HG02970 (cell line): ENCODE data around the gene FKBP5.
"Not testable (repeated sequence)": the region's sequence is repeated elsewhere in the genome, so short reads cannot be mapped to it uniquely, and the experiment has no call there.

Experiments
- ATAC-seq: cut with Tn5 transposase; IDR thresholded peaks from one replicate; pipeline ENCODE4 v1.9.1; 2021; ENCODE audit warnings: mild to moderate bottlenecking, moderate library complexity, moderate number of reproducible peaks; ENCODE audit not compliant: unreplicated experiment, low FRiP score

FKBP5 gene

GRCh38 chr6:35629876-35630378 is 58.8 kb downstream of the FKBP5 start:
- ATAC-seq = no peak

GRCh38 chr6:35626401-35626800 is 62.3 kb downstream of the FKBP5 start:
- no peak for ATAC-seq

GRCh38 chr6:35624341-35625070 is 64.2 kb downstream of the FKBP5 start:
- ATAC-seq = no peak

GRCh38 chr6:35622283-35622682 is 66.4 kb downstream of the FKBP5 start:
- ATAC-seq = no peak

GRCh38 chr6:35620706-35621105 is 68.0 kb downstream of the FKBP5 start:
- ATAC-seq = no peak

- no peak for ATAC-seq
Observed at GRCh38 chr6:35613762-35614161, 75.0 kb downstream of the FKBP5 start.

- no peak for ATAC-seq
Observed at GRCh38 chr6:35611240-35611639, 77.5 kb downstream of the FKBP5 start.

GRCh38 chr6:35610830-35611229 is 77.9 kb downstream of the FKBP5 start:
- ATAC-seq = no peak

- ATAC-seq = no peak
Observed at GRCh38 chr6:35609588-35609987, 79.1 kb downstream of the FKBP5 start.

GRCh38 chr6:35607517-35608233 is 81.0 kb downstream of the FKBP5 start:
- ATAC-seq = no peak

- no peak for ATAC-seq
Observed at GRCh38 chr6:35605600-35605999, 83.1 kb downstream of the FKBP5 start.

GRCh38 chr6:35603326-35604202 is 85.2 kb downstream of the FKBP5 start:
- no peak for ATAC-seq

GRCh38 chr6:35602133-35602946 is 86.4 kb downstream of the FKBP5 start:
- ATAC-seq = no peak

GRCh38 chr6:35601331-35602132 is 87.2 kb downstream of the FKBP5 start:
- ATAC-seq = no peak

GRCh38 chr6:35600659-35601125 is 88.0 kb downstream of the FKBP5 start:
- no peak for ATAC-seq

- ATAC-seq = no peak
Observed at GRCh38 chr6:35599761-35600658, 88.7 kb downstream of the FKBP5 start.

GRCh38 chr6:35598621-35599020 is 90.1 kb downstream of the FKBP5 start:
- not testable (repeated sequence) for ATAC-seq
